ENCODE results near the gene PLS1.
"Not testable (repeated sequence)": the region's sequence is repeated elsewhere in the genome, so short reads cannot be mapped to it uniquely, and the experiment has no call there.

The PLS1 gene

GRCh38 chr3:142595951-142596725, at the start of gene PLS1:
Gene PLS1 (plus strand): TSS chr3:142596393. CDS start chr3:142664238, 67,845 bp downstream.
- H3K4me1 ChIP-seq (ENCODE audit: control insufficient read depth in 2 of 2, insufficient read depth in 2 of 2, low read length in 2 of 2) = peaks cover 2 to 23% of the 10 kb centered on the region in 2 donors
- peak within 1 kb of the TSS; percentile 95 to 96 for H3K4me3 ChIP-seq (ENCODE audit: low read length in 2 of 2)
- peak within 1 kb of the TSS; percentile 92 to 97 for H3K9ac ChIP-seq (ENCODE audit: low read depth in 1 of 2, low read length in 2 of 2)
- H3K27ac ChIP-seq (ENCODE audit: low read depth in 2 of 2, low read length in 2 of 2) = peak within 1 kb of the TSS; percentile 91 to 93
- H3K36me3 ChIP-seq (ENCODE audit: control insufficient read depth in 2 of 2, insufficient read depth in 2 of 2, low read length in 2 of 2) = peaks cover 0 to 3% of the 10 kb centered on the region in 2 donors
- H3K27me3 ChIP-seq (ENCODE audit: control insufficient read depth in 2 of 2, insufficient read depth in 2 of 2, low read length in 2 of 2) = no peaks in the 10 kb centered on the region
- no peaks in the 10 kb centered on the region for H3K9me3 ChIP-seq (ENCODE audit: control insufficient read depth in 2 of 2, low read length in 2 of 2)

DNA sequence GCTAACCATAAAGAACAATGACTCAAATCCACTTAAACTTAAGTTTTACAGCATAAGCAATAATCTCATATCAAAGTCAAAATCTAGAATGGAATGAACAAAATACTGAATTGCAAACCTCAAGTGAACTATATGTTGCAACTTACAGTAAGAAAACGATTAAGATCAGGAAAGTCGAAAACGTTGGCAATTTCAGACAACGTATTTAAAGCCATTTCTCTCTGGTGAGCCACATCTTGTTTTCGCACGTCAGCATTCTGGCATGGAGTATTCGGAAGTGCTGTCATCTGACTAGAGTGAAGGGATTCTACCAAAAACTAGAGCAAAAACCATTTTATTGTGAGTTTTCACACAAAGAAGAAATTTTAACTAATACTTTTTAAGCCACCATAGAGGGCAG, 46.2 kb upstream of the PLS1 start:
- no peak overlapping the region for H3K9ac ChIP-seq (ENCODE audit: low read depth in 1 of 2, low read length in 2 of 2)
- H3K4me3 ChIP-seq (ENCODE audit: low read length in 2 of 2) = no peak overlapping the region
- H3K9me3 ChIP-seq (ENCODE audit: control insufficient read depth in 2 of 2, low read length in 2 of 2) = no peaks in the 10 kb centered on the region
- H3K36me3 ChIP-seq (ENCODE audit: control insufficient read depth in 2 of 2, insufficient read depth in 2 of 2, low read length in 2 of 2) = peaks cover 34 to 36% of the 10 kb centered on the region in 2 donors
- H3K27ac ChIP-seq (ENCODE audit: low read depth in 2 of 2, low read length in 2 of 2) = no peak overlapping the region
- H3K27me3 ChIP-seq (ENCODE audit: control insufficient read depth in 2 of 2, insufficient read depth in 2 of 2, low read length in 2 of 2) = no peaks in the 10 kb centered on the region
- no peaks in the 10 kb centered on the region for H3K4me1 ChIP-seq (ENCODE audit: control insufficient read depth in 2 of 2, insufficient read depth in 2 of 2, low read length in 2 of 2)

DNA sequence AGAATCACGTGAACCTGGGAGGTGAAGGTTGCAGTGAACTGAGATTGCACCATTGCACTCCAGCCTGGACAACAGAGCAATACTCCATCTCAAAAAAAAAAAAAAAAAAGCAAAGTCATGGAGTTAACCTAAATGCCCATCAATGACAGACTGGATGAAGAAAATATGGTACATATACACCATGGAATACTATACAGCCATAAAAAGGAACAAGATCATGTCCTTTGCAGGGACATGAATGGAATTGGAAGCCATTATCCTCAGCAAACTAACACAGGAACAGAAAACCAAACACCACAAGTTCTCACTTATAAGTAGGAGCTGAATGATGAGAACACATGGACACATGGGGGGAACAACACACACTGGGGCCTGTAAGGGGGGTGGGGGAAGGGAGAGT, 43.6 kb upstream of the PLS1 start:
- H3K4me1 ChIP-seq (ENCODE audit: control insufficient read depth in 2 of 2, insufficient read depth in 2 of 2, low read length in 2 of 2); H3K27me3 ChIP-seq (ENCODE audit: control insufficient read depth in 2 of 2, insufficient read depth in 2 of 2, low read length in 2 of 2); H3K9me3 ChIP-seq (ENCODE audit: control insufficient read depth in 2 of 2, low read length in 2 of 2); H3K4me3 ChIP-seq (ENCODE audit: low read length in 2 of 2); H3K9ac ChIP-seq (ENCODE audit: low read depth in 1 of 2, low read length in 2 of 2); H3K27ac ChIP-seq (ENCODE audit: low read depth in 2 of 2, low read length in 2 of 2): not testable (repeated sequence)
- peaks cover 40 to 48% of the 10 kb centered on the region in 2 donors for H3K36me3 ChIP-seq (ENCODE audit: control insufficient read depth in 2 of 2, insufficient read depth in 2 of 2, low read length in 2 of 2)

- no peaks in the 10 kb centered on the region for H3K27me3 ChIP-seq (ENCODE audit: control insufficient read depth in 2 of 2, insufficient read depth in 2 of 2, low read length in 2 of 2)
- H3K36me3 ChIP-seq (ENCODE audit: control insufficient read depth in 2 of 2, insufficient read depth in 2 of 2, low read length in 2 of 2) = peaks cover 47 to 49% of the 10 kb centered on the region in 2 donors
- no peaks in the 10 kb centered on the region for H3K9me3 ChIP-seq (ENCODE audit: control insufficient read depth in 2 of 2, low read length in 2 of 2)
- H3K27ac ChIP-seq (ENCODE audit: low read depth in 2 of 2, low read length in 2 of 2) = no peak overlapping the region
- H3K4me1 ChIP-seq (ENCODE audit: control insufficient read depth in 2 of 2, insufficient read depth in 2 of 2, low read length in 2 of 2) = no peaks in the 10 kb centered on the region
- H3K4me3 ChIP-seq (ENCODE audit: low read length in 2 of 2) = no peak overlapping the region
- no peak overlapping the region for H3K9ac ChIP-seq (ENCODE audit: low read depth in 1 of 2, low read length in 2 of 2)
Observed at GRCh38 chr3:142553741-142554140, 42.5 kb upstream of the PLS1 start.

DNA sequence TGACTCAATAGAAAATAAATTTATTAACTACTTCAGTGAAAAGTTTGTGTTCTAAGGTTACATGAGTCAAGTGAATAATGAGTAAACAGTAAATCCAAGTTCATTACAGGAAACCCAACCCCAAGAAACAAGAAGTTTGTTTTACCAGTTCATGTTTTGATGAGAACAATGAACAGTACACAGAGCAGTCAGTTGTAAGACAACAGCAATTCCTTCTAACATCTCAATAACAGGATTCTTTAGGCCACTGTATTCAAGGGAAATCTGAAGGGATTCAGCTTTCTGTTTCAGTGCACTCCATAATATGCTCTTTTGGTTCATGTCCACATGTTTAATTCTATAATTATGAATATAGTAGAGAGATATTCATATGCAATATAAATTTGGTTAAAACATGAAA, 36.1 kb upstream of the PLS1 start:
- H3K36me3 ChIP-seq (ENCODE audit: control insufficient read depth in 2 of 2, insufficient read depth in 2 of 2, low read length in 2 of 2) = peaks cover 44 to 47% of the 10 kb centered on the region in 2 donors
- H3K4me3 ChIP-seq (ENCODE audit: low read length in 2 of 2) = no peak overlapping the region
- no peak overlapping the region for H3K27ac ChIP-seq (ENCODE audit: low read depth in 2 of 2, low read length in 2 of 2)

DNA sequence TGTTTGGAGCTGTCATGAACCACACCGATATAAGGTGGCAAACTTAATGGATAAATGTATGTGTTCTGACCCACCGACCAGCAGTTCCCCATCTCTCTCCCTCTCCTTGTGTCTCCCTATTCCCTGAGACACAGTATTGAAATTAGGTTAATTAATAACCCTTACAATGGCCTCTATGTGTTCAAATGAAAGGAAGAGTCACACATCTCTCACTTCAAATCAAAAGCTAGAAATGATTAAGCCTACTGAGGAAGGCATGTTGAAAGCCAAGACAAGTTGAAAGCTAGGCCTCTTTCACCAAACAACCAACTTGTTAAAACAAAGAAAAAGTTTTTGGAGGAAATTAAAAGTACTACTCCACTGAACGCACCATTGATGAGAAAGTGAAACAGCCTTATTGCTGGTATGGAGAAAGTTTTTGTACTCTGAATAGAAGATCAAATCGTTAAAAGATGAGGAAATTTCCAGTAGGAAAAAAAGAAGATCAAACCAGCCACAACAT, 32.6 kb upstream of the PLS1 start:
- Histone ChIP-seq H3K4me1 (ENCODE audit: control insufficient read depth in 2 of 2, insufficient read depth in 2 of 2, low read length in 2 of 2) (no peaks in the 10 kb centered on the region), H3K4me3 (ENCODE audit: low read length in 2 of 2) (no peak overlapping the region), H3K27ac (ENCODE audit: low read depth in 2 of 2, low read length in 2 of 2) (no peak overlapping the region), H3K36me3 (ENCODE audit: control insufficient read depth in 2 of 2, insufficient read depth in 2 of 2, low read length in 2 of 2) (peaks cover 26 to 28% of the 10 kb centered on the region in 2 donors), H3K9ac (ENCODE audit: low read depth in 1 of 2, low read length in 2 of 2) (no peak overlapping the region), H3K9me3 (ENCODE audit: control insufficient read depth in 2 of 2, low read length in 2 of 2) (no peaks in the 10 kb centered on the region), H3K27me3 (ENCODE audit: control insufficient read depth in 2 of 2, insufficient read depth in 2 of 2, low read length in 2 of 2) (no peaks in the 10 kb centered on the region)

More for the DNA sequence above, 36.1 kb upstream of the PLS1 start:
- Histone ChIP-seq H3K9me3 (ENCODE audit: control insufficient read depth in 2 of 2, low read length in 2 of 2) (no peaks in the 10 kb centered on the region), H3K27me3 (ENCODE audit: control insufficient read depth in 2 of 2, insufficient read depth in 2 of 2, low read length in 2 of 2) (no peaks in the 10 kb centered on the region), H3K4me1 (ENCODE audit: control insufficient read depth in 2 of 2, insufficient read depth in 2 of 2, low read length in 2 of 2) (no peaks in the 10 kb centered on the region), H3K9ac (ENCODE audit: low read depth in 1 of 2, low read length in 2 of 2) (no peak overlapping the region)

- peaks cover 15 to 18% of the 10 kb centered on the region in 2 donors for H3K36me3 ChIP-seq (ENCODE audit: control insufficient read depth in 2 of 2, insufficient read depth in 2 of 2, low read length in 2 of 2)
- no peak overlapping the region for H3K4me3 ChIP-seq (ENCODE audit: low read length in 2 of 2)
- no peak overlapping the region for H3K9ac ChIP-seq (ENCODE audit: low read depth in 1 of 2, low read length in 2 of 2)
- H3K9me3 ChIP-seq (ENCODE audit: control insufficient read depth in 2 of 2, low read length in 2 of 2) = no peaks in the 10 kb centered on the region
- H3K27me3 ChIP-seq (ENCODE audit: control insufficient read depth in 2 of 2, insufficient read depth in 2 of 2, low read length in 2 of 2) = no peaks in the 10 kb centered on the region
- no peak overlapping the region for H3K27ac ChIP-seq (ENCODE audit: low read depth in 2 of 2, low read length in 2 of 2)
- no peaks in the 10 kb centered on the region for H3K4me1 ChIP-seq (ENCODE audit: control insufficient read depth in 2 of 2, insufficient read depth in 2 of 2, low read length in 2 of 2)
Observed at GRCh38 chr3:142566096-142566495, 30.1 kb upstream of the PLS1 start.

GRCh38 chr3:142568393-142569017, 27.7 kb upstream of the PLS1 start:
- Histone ChIP-seq H3K27ac (ENCODE audit: low read depth in 2 of 2, low read length in 2 of 2) (no peak overlapping the region), H3K36me3 (ENCODE audit: control insufficient read depth in 2 of 2, insufficient read depth in 2 of 2, low read length in 2 of 2) (peaks cover 3 to 13% of the 10 kb centered on the region in 2 donors), H3K9ac (ENCODE audit: low read depth in 1 of 2, low read length in 2 of 2) (no peak overlapping the region), H3K4me1 (ENCODE audit: control insufficient read depth in 2 of 2, insufficient read depth in 2 of 2, low read length in 2 of 2) (no peaks in the 10 kb centered on the region), H3K27me3 (ENCODE audit: control insufficient read depth in 2 of 2, insufficient read depth in 2 of 2, low read length in 2 of 2) (no peaks in the 10 kb centered on the region), H3K4me3 (ENCODE audit: low read length in 2 of 2) (no peak overlapping the region), H3K9me3 (ENCODE audit: control insufficient read depth in 2 of 2, low read length in 2 of 2) (no peaks in the 10 kb centered on the region)

GRCh38 chr3:142569422-142569821, 26.8 kb upstream of the PLS1 start:
- H3K4me3 ChIP-seq (ENCODE audit: low read length in 2 of 2); H3K27ac ChIP-seq (ENCODE audit: low read depth in 2 of 2, low read length in 2 of 2); H3K9ac ChIP-seq (ENCODE audit: low read depth in 1 of 2, low read length in 2 of 2); H3K36me3 ChIP-seq (ENCODE audit: control insufficient read depth in 2 of 2, insufficient read depth in 2 of 2, low read length in 2 of 2); H3K27me3 ChIP-seq (ENCODE audit: control insufficient read depth in 2 of 2, insufficient read depth in 2 of 2, low read length in 2 of 2); H3K4me1 ChIP-seq (ENCODE audit: control insufficient read depth in 2 of 2, insufficient read depth in 2 of 2, low read length in 2 of 2); H3K9me3 ChIP-seq (ENCODE audit: control insufficient read depth in 2 of 2, low read length in 2 of 2): not testable (repeated sequence)

GRCh38 chr3:142574223-142574622, 22.0 kb upstream of the PLS1 start:
- not testable (repeated sequence) for H3K4me3 ChIP-seq (ENCODE audit: low read length in 2 of 2); H3K9ac ChIP-seq (ENCODE audit: low read depth in 1 of 2, low read length in 2 of 2); H3K4me1 ChIP-seq (ENCODE audit: control insufficient read depth in 2 of 2, insufficient read depth in 2 of 2, low read length in 2 of 2); H3K9me3 ChIP-seq (ENCODE audit: control insufficient read depth in 2 of 2, low read length in 2 of 2); H3K27ac ChIP-seq (ENCODE audit: low read depth in 2 of 2, low read length in 2 of 2); H3K27me3 ChIP-seq (ENCODE audit: control insufficient read depth in 2 of 2, insufficient read depth in 2 of 2, low read length in 2 of 2); H3K36me3 ChIP-seq (ENCODE audit: control insufficient read depth in 2 of 2, insufficient read depth in 2 of 2, low read length in 2 of 2)
